Effector memory CD8-positive, alpha-beta T cell (primary cell): ENCODE data around the gene KCNAB1.

ENCODE experiments used
- ATAC-seq: fragments of 150-1000 bp; cut with Tn5 transposase; replicated peaks from 2 replicates; pipeline ENCODE4 v1.10.0; 2021; ENCODE audit warnings: mild to moderate bottlenecking, moderate library complexity
- DNase-seq, 3 experiments: peaks; one replicate each; pipeline ENCODE4 v3.0.0; 2021
- H3K27ac Mint-ChIP-seq, 2 donors: one replicate each; pipeline ENCODE4 v1.8.0; 2022; ENCODE audit warnings: mild to moderate bottlenecking in 2 of 2, mixed read lengths in 2 of 2, moderate library complexity in 2 of 2
- H3K27me3 Mint-ChIP-seq, 2 donors: one replicate each; pipeline ENCODE4 v1.8.0; 2022; ENCODE audit warnings: mixed read lengths in 2 of 2
- H3K36me3 Mint-ChIP-seq: one replicate; pipeline ENCODE4 v1.8.0; 2022; ENCODE audit warnings: mild to moderate bottlenecking, moderate library complexity, mixed read lengths; ENCODE audit not compliant: insufficient read depth
- H3K4me1 Mint-ChIP-seq, 2 donors: one replicate each; pipeline ENCODE4 v1.8.0; 2022; ENCODE audit warnings: low read depth in 2 of 2, mixed read lengths in 2 of 2
- H3K4me3 Mint-ChIP-seq, 2 donors: one replicate each; pipeline ENCODE4 v1.8.0; 2022; ENCODE audit warnings: mild to moderate bottlenecking in 2 of 2, mixed read lengths in 2 of 2, moderate library complexity in 2 of 2
- H3K9me3 Mint-ChIP-seq, 2 donors: one replicate each; pipeline ENCODE4 v1.8.0; 2022; ENCODE audit warnings: mixed read lengths in 2 of 2

The KCNAB1 gene

DNA sequence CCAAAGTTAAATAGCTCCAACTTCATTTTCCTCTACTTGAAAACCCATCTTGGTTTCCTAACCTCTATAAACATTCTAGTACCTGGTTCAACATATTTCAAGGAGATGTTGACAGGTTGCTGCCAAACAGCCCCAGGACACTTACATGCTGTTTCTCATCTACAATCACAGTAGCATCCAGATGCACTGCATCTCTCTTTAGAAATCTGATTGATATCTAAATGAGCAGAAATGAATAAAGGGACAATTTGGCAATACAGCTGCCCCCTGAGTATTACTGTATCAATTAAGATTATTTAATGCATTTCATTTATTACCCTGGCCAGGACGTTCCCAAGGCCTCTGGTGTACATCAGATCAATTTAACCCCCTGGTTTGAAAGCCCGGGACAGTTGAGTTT, 360.6 kb downstream of the KCNAB1 start:
- peaks cover 0 to 22% of the 10 kb centered on the region in 2 donors for H3K27me3 Mint-ChIP-seq
- no peak overlapping the region for H3K27ac Mint-ChIP-seq
- DNase-seq (no peak), ATAC-seq (no peak)
- no peak overlapping the region for H3K4me3 Mint-ChIP-seq
- no peaks in the 10 kb centered on the region for H3K9me3 Mint-ChIP-seq
- H3K4me1 Mint-ChIP-seq, result peaks cover 24 to 34% of the 10 kb centered on the region in 2 donors
- H3K36me3 Mint-ChIP-seq, result no peaks in the 10 kb centered on the region

- Mint-ChIP-seq H3K36me3 (no peaks in the 10 kb centered on the region), H3K4me1 (peaks cover 24 to 34% of the 10 kb centered on the region in 2 donors), H3K27me3 (peaks cover 0 to 11% of the 10 kb centered on the region in 2 donors), H3K27ac (peak overlapping the region; percentile 77 to 84), H3K4me3 (peak overlapping the region; percentile 53 to 65), H3K9me3 (no peaks in the 10 kb centered on the region)
- DNase-seq (no peak), ATAC-seq (no peak)
Observed at GRCh38 chr3:156483002-156483401, 362.6 kb downstream of the KCNAB1 start.

- H3K36me3 Mint-ChIP-seq, result no peaks in the 10 kb centered on the region
- H3K4me1 Mint-ChIP-seq, result peaks cover 24 to 34% of the 10 kb centered on the region in 2 donors
- H3K4me3 Mint-ChIP-seq, result peak overlapping the region; percentile 53 to 65
- peak in 1 of 3 experiments; percentile 12 for DNase-seq
- H3K27ac Mint-ChIP-seq, result peak overlapping the region; percentile 77 to 84
- ATAC-seq, result peak; percentile 73
- no peaks in the 10 kb centered on the region for H3K9me3 Mint-ChIP-seq
- H3K27me3 Mint-ChIP-seq, result peaks cover 0 to 10% of the 10 kb centered on the region in 2 donors
Observed at GRCh38 chr3:156483426-156483825, 363.0 kb downstream of the KCNAB1 start.

GRCh38 chr3:156483961-156484787, 363.8 kb downstream of the KCNAB1 start:
- DNase-seq, result peak; percentile 24 to 44 (median 26)
- Mint-ChIP-seq H3K4me1 (peaks cover 24 to 34% of the 10 kb centered on the region in 2 donors), H3K4me3 (peak overlapping the region; percentile 53 to 65), H3K9me3 (no peaks in the 10 kb centered on the region), H3K27ac (peak overlapping the region; percentile 77 to 84), H3K27me3 (peaks cover 0 to 2% of the 10 kb centered on the region in 2 donors), H3K36me3 (no peaks in the 10 kb centered on the region)
- peak; percentile 90 for ATAC-seq

GRCh38 chr3:156488767-156489166, 368.4 kb downstream of the KCNAB1 start:
- Mint-ChIP-seq H3K36me3 (no peaks in the 10 kb centered on the region), H3K27ac (no peak overlapping the region), H3K27me3 (no peaks in the 10 kb centered on the region), H3K4me1 (peaks cover 11 to 14% of the 10 kb centered on the region in 2 donors), H3K9me3 (no peaks in the 10 kb centered on the region), H3K4me3 (no peak overlapping the region)
- ATAC-seq (no peak), DNase-seq (no peak)

- Mint-ChIP-seq H3K4me3 (no peak overlapping the region), H3K27me3 (no peaks in the 10 kb centered on the region), H3K4me1 (peaks cover 6 to 7% of the 10 kb centered on the region in 2 donors), H3K9me3 (no peaks in the 10 kb centered on the region), H3K36me3 (no peaks in the 10 kb centered on the region), H3K27ac (no peak overlapping the region)
- ATAC-seq, result no peak
- no peak for DNase-seq
Observed at GRCh38 chr3:156489462-156489911, 369.1 kb downstream of the KCNAB1 start.

GRCh38 chr3:156491192-156491591, 370.8 kb downstream of the KCNAB1 start:
- no peak for ATAC-seq
- Mint-ChIP-seq H3K9me3 (peaks cover 0 to 2% of the 10 kb centered on the region in 2 donors), H3K27ac (no peak overlapping the region), H3K4me1 (no peaks in the 10 kb centered on the region), H3K27me3 (no peaks in the 10 kb centered on the region), H3K36me3 (no peaks in the 10 kb centered on the region), H3K4me3 (no peak overlapping the region)
- DNase-seq, result no peak

DNA sequence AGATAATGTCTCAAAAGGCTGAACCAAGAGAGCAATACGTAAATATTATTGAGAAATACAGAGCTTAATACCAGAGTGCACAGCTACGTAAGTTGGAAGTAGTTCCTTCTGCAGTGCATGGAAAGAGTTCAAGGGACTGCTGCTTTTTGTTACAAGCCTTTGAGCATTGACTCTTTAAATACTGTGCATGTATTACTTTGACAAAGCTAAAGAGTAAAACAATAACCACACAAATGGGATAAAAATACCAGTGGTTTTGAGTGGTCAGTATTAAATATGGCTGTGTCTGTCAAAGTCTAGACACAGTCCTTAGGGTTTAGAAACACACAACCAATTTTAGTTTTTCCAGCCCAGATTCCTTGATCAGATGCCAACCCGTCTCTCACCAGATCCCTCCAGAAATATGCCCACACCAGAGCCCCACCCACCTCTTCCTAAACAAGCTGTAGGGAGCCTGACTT, 372.5 kb downstream of the KCNAB1 start:
- Mint-ChIP-seq H3K4me3 (no peak overlapping the region), H3K4me1 (no peaks in the 10 kb centered on the region), H3K27ac (no peak overlapping the region), H3K9me3 (peaks cover 0 to 8% of the 10 kb centered on the region in 2 donors), H3K27me3 (no peaks in the 10 kb centered on the region), H3K36me3 (no peaks in the 10 kb centered on the region)
- ATAC-seq (no peak), DNase-seq (no peak)

GRCh38 chr3:156493887-156494286, 373.5 kb downstream of the KCNAB1 start:
- no peaks in the 10 kb centered on the region for H3K36me3 Mint-ChIP-seq
- H3K27ac Mint-ChIP-seq, result no peak overlapping the region
- no peaks in the 10 kb centered on the region for H3K27me3 Mint-ChIP-seq
- no peaks in the 10 kb centered on the region for H3K4me1 Mint-ChIP-seq
- H3K4me3 Mint-ChIP-seq, result no peak overlapping the region
- H3K9me3 Mint-ChIP-seq, result peaks cover 4 to 8% of the 10 kb centered on the region in 2 donors
- ATAC-seq (no peak), DNase-seq (no peak)

DNA sequence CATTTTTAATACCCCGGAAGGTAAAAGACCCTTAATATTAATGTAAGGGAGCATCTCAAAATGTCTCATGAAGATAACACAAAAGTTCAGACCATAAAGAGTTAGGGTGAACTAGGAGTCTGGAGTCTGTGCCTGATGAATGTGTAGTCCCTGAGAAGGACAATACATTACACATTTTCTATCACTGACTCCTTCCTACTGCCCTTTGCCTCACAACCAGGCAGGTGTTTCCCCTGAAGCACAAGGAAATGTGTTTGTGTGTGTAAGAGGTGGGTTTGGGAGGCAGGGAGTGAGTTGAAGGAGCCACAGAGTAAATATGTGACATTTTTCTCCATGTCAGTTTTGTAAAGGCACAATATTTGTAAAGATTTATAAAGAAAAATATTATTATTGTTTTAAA, 375.4 kb downstream of the KCNAB1 start:
- H3K4me3 Mint-ChIP-seq, result no peak overlapping the region
- peaks cover 4 to 8% of the 10 kb centered on the region in 2 donors for H3K9me3 Mint-ChIP-seq
- H3K4me1 Mint-ChIP-seq, result no peaks in the 10 kb centered on the region
- no peaks in the 10 kb centered on the region for H3K27me3 Mint-ChIP-seq
- ATAC-seq, result no peak
- no peaks in the 10 kb centered on the region for H3K36me3 Mint-ChIP-seq
- H3K27ac Mint-ChIP-seq, result no peak overlapping the region
- DNase-seq, result no peak

- Mint-ChIP-seq H3K9me3 (peaks cover 4 to 8% of the 10 kb centered on the region in 2 donors), H3K4me3 (no peak overlapping the region), H3K36me3 (no peaks in the 10 kb centered on the region), H3K27me3 (no peaks in the 10 kb centered on the region), H3K27ac (no peak overlapping the region), H3K4me1 (no peaks in the 10 kb centered on the region)
- ATAC-seq, result no peak
- no peak for DNase-seq
Observed at GRCh38 chr3:156497326-156497725, 376.9 kb downstream of the KCNAB1 start.

DNA sequence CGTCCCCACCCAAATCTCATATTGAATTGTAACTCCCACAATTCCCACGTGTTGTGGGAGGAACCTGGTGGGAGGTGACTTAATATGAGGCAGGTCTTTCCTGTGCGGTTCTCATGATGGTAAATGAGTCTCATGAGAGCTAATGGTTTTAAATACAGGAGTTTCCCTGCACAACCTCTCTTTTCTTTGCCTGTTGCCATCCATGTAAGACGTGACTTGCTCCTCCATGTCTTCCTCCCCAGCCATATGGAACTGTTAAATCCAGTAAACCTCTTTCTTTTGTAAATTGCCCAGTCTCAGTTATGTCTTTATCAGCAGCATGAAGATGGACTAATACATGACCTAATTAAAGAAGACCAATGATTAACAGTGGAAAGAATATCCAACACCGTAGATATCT, 377.9 kb downstream of the KCNAB1 start:
- Mint-ChIP-seq H3K27ac (no peak overlapping the region), H3K4me3 (no peak overlapping the region), H3K27me3 (peaks cover 0 to under 1% of the 10 kb centered on the region in 2 donors), H3K4me1 (peaks cover 0 to 1% of the 10 kb centered on the region in 2 donors), H3K9me3 (peaks cover 4 to 8% of the 10 kb centered on the region in 2 donors), H3K36me3 (no peaks in the 10 kb centered on the region)
- no peak for DNase-seq
- ATAC-seq, result no peak

GRCh38 chr3:156507285-156507684, 386.9 kb downstream of the KCNAB1 start:
- Mint-ChIP-seq H3K4me1 (peaks cover 0 to 4% of the 10 kb centered on the region in 2 donors), H3K27me3 (peaks cover 21 to 31% of the 10 kb centered on the region in 2 donors), H3K4me3 (no peak overlapping the region), H3K9me3 (no peaks in the 10 kb centered on the region), H3K36me3 (peaks cover 2% of the 10 kb centered on the region), H3K27ac (no peak overlapping the region)
- ATAC-seq (no peak), DNase-seq (no peak)
